Fibroblast of lung (primary cell): ENCODE data around the gene AEN.

Experiments used
- CTCF ChIP-seq, 2 donors: IDR thresholded peaks in 1 of 2; conservative IDR thresholded peaks in 1 of 2; 1 replicate in 1 of 2; 2 replicates in 1 of 2; pipeline ENCODE4 v1.5.1; 2011 to 2012; ENCODE audit warnings: low read length in 2 of 2, control low read depth in 1 of 2, inconsistent platforms in 1 of 2, low read depth in 1 of 2, mild to moderate bottlenecking in 1 of 2
- EZH2 ChIP-seq: IDR thresholded peaks from 2 replicates; pipeline ENCODE4 v1.5.1; 2012; ENCODE audit warnings: low read length, control low read depth, mild to moderate bottlenecking; ENCODE audit errors: missing control alignments

- TF ChIP-seq CTCF (conservative IDR thresholded peaks at IDR 0.05 in 1 of 2, IDR thresholded peaks at IDR 0.05 in 1 of 2; ENCODE audit: low read depth in 1 of 2, low read length in 2 of 2) (no peak), EZH2 (no peak)
Observed at GRCh38 chr15:88574655-88575054, 46.5 kb upstream of the AEN start.
